ENCODE measurements around the gene SCAF4.

DNA sequence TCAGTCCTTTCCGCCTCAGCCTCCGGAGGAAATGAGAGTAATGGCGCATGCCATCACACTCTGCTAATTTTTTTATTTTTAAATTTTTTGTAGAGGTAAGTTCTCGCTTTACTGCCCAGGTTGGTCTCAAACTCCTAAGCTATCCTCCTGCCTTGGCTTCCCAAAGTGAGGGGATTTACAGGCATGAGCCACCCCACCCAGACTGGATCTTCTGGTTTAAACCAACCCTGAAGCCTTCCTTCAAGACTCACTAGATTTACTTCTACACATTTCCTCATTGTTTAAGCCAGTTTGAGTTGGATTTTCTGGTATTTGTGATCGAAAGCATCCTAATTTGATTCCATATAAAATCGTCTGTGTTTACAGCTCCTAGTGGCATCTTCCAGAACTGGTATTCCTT is 23.1 kb upstream of the SCAF4 start:
- TF ChIP-seq, protein P1, sequence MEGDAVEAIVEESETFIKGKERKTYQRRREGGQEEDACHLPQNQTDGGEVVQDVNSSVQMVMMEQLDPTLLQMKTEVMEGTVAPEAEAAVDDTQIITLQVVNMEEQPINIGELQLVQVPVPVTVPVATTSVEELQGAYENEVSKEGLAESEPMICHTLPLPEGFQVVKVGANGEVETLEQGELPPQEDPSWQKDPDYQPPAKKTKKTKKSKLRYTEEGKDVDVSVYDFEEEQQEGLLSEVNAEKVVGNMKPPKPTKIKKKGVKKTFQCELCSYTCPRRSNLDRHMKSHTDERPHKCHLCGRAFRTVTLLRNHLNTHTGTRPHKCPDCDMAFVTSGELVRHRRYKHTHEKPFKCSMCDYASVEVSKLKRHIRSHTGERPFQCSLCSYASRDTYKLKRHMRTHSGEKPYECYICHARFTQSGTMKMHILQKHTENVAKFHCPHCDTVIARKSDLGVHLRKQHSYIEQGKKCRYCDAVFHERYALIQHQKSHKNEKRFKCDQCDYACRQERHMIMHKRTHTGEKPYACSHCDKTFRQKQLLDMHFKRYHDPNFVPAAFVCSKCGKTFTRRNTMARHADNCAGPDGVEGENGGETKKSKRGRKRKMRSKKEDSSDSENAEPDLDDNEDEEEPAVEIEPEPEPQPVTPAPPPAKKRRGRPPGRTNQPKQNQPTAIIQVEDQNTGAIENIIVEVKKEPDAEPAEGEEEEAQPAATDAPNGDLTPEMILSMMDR (IDR thresholded peaks at IDR 0.05), result peak in 2 of 6 experiments; percentile 20 to 23
- TF ChIP-seq POLR2A (IDR thresholded peaks at IDR 0.05), result no peak

All from esophagus squamous epithelium (tissue), 4 donors.